ENCODE results near the gene PFKFB3.
"Not testable (repeated sequence)": the region's sequence is repeated elsewhere in the genome, so short reads cannot be mapped to it uniquely, and the experiment has no call there.

The PFKFB3 gene

GRCh38 chr10:6236349-6237198 is 33.8 kb downstream of the PFKFB3 start:
- no peak for DNase-seq (ENCODE audit: low read depth in 3 of 3)

GRCh38 chr10:6237199-6237530 is 34.4 kb downstream of the PFKFB3 start:
- no peak for DNase-seq (ENCODE audit: low read depth in 3 of 3)

GRCh38 chr10:6238587-6239212 is 36.0 kb downstream of the PFKFB3 start:
- not testable (repeated sequence) for DNase-seq (ENCODE audit: low read depth in 3 of 3)

GRCh38 chr10:6239213-6239991 is 36.7 kb downstream of the PFKFB3 start:
- DNase-seq (ENCODE audit: low read depth in 3 of 3) = peak; percentile 46 to 61 (median 56)

GRCh38 chr10:6240254-6240653 is 37.5 kb downstream of the PFKFB3 start:
- DNase-seq (ENCODE audit: low read depth in 3 of 3) = no peak

- DNase-seq (ENCODE audit: low read depth in 3 of 3) = no peak
Observed at GRCh38 chr10:6242089-6242488, 39.4 kb downstream of the PFKFB3 start.

- DNase-seq (ENCODE audit: low read depth in 3 of 3) = no peak
Observed at GRCh38 chr10:6244510-6244909, 41.8 kb downstream of the PFKFB3 start.

- DNase-seq (ENCODE audit: low read depth in 3 of 3) = no peak
Observed at GRCh38 chr10:6247041-6247712, 44.4 kb downstream of the PFKFB3 start.

- DNase-seq (ENCODE audit: low read depth in 3 of 3) = not testable (repeated sequence)
Observed at GRCh38 chr10:6248908-6249307, 46.2 kb downstream of the PFKFB3 start.

- no peak for DNase-seq (ENCODE audit: low read depth in 3 of 3)
Observed at GRCh38 chr10:6249698-6250097, 47.0 kb downstream of the PFKFB3 start.

- DNase-seq (ENCODE audit: low read depth in 3 of 3) = no peak
Observed at GRCh38 chr10:6250745-6251144, 48.0 kb downstream of the PFKFB3 start.

- DNase-seq (ENCODE audit: low read depth in 3 of 3) = no peak
Observed at GRCh38 chr10:6254201-6254600, 51.5 kb downstream of the PFKFB3 start.

GRCh38 chr10:6255548-6256061 is 52.9 kb downstream of the PFKFB3 start:
- DNase-seq (ENCODE audit: low read depth in 3 of 3) = no peak

GRCh38 chr10:6256439-6256838 is 53.7 kb downstream of the PFKFB3 start:
- no peak for DNase-seq (ENCODE audit: low read depth in 3 of 3)

GRCh38 chr10:6259153-6259552 is 56.4 kb downstream of the PFKFB3 start:
- no peak for DNase-seq (ENCODE audit: low read depth in 3 of 3)

GRCh38 chr10:6260843-6261242 is 58.1 kb downstream of the PFKFB3 start:
- DNase-seq (ENCODE audit: low read depth in 3 of 3) = no peak

GRCh38 chr10:6267941-6268340 is 65.2 kb downstream of the PFKFB3 start:
- no peak for DNase-seq (ENCODE audit: low read depth in 3 of 3)

- DNase-seq (ENCODE audit: low read depth in 3 of 3) = no peak
Observed at GRCh38 chr10:6269432-6269831, 66.7 kb downstream of the PFKFB3 start.

GRCh38 chr10:6269953-6270867 is 67.5 kb downstream of the PFKFB3 start:
- DNase-seq (ENCODE audit: low read depth in 3 of 3) = peak; percentile 21 to 75 (median 52)

- DNase-seq (ENCODE audit: low read depth in 3 of 3) = no peak
Observed at GRCh38 chr10:6270951-6271350, 68.2 kb downstream of the PFKFB3 start.

GRCh38 chr10:6271663-6272062 is 68.9 kb downstream of the PFKFB3 start:
- DNase-seq (ENCODE audit: low read depth in 3 of 3) = no peak

Measured in stimulated activated CD4-positive, alpha-beta T cell treated with anti-CD3 and anti-CD28 coated beads, TNF-alpha, amount 100 ng/mL, for 24 hours (primary cell).